HL-60 (cell line): ENCODE data around the gene PLIN3.
A peak's percentile ranks its signal among the peaks of the same experiment; 100 is the strongest.
"Not testable (repeated sequence)": the region's sequence is repeated elsewhere in the genome, so short reads cannot be mapped to it uniquely, and the experiment has no call there.

ENCODE experiments used
- DNase-seq, 2 experiments: peaks; one replicate each; pipeline ENCODE4 v3.0.0-alpha.2; 2010 to 2020; ENCODE audit warnings: low read depth in 1 of 2, low spot score in 1 of 2
- H3K27ac ChIP-seq: fragments of 250-450 bp; sonication (Bioruptor Pico); replicated peaks from 2 replicates; pipeline ENCODE4 v1.5.1; 2020; ENCODE audit warnings: mild to moderate bottlenecking, moderate library complexity
- H3K27me3 ChIP-seq: fragments of 250-450 bp; sonication (Bioruptor Pico); 2 replicates; pipeline ENCODE4 v1.5.1; 2021; ENCODE audit warnings: mild to moderate bottlenecking, moderate library complexity; ENCODE audit not compliant: insufficient read depth, poor library complexity, severe bottlenecking
- H3K4me3 ChIP-seq: replicated peaks from 2 replicates; pipeline ENCODE4 v1.5.1; 2011; ENCODE audit warnings: mild to moderate bottlenecking, control low read depth, low read length; ENCODE audit not compliant: insufficient read depth
- GABPA ChIP-seq: IDR thresholded peaks from 2 replicates; pipeline ENCODE4 v1.6.1; 2012; ENCODE audit warnings: low read depth
- POLR2AphosphoS5 ChIP-seq: IDR thresholded peaks from 2 replicates; pipeline ENCODE4 v1.6.1; 2012; ENCODE audit warnings: low read depth
- SPI1 ChIP-seq: IDR thresholded peaks from 2 replicates; pipeline ENCODE4 v1.6.1; 2012; ENCODE audit warnings: low read depth, mild to moderate bottlenecking, borderline replicate concordance
- TF ChIP-seq, protein P1 (sequence below): IDR thresholded peaks from one replicate; pipeline ENCODE4 v1.5.1; 2011; ENCODE audit warnings: low read length, control low read depth, inconsistent platforms; ENCODE audit not compliant: insufficient read depth
- TF ChIP-seq, protein P2 (sequence below): IDR thresholded peaks from 2 replicates; pipeline ENCODE4 v1.6.1; 2012; ENCODE audit warnings: low read depth; ENCODE audit not compliant: insufficient replicate concordance

PLIN3 gene

DNA sequence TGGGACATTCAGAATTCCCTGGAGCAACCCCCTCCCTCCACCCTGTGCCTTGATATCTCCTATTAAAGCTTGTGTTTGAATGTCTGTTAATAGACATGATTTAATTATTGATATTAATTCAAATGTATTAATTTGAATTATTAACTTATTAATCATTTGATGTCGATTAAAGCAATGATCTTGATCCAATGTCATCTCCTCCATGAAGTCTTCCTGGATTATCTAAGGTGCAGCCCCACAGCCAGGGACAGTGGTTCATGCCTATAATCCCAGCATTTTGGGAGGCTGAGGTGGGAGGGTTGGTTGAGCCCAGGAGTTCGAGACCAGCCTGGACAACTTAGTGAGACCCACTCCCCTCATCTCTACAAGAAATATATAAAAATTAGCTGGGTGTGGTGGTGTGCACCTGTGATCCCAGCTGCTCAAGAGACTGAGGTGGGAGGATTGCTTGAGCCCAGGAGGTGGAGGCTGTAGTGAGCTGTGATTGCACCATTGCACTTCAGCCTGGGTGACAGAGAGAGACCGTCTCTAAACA is 66.3 kb downstream of the PLIN3 start:
- no peak overlapping the region for H3K4me3 ChIP-seq
- no peak for DNase-seq
- H3K27me3 ChIP-seq, result no peaks in the 10 kb centered on the region
- no peak overlapping the region for H3K27ac ChIP-seq
- TF ChIP-seq, protein P1, sequence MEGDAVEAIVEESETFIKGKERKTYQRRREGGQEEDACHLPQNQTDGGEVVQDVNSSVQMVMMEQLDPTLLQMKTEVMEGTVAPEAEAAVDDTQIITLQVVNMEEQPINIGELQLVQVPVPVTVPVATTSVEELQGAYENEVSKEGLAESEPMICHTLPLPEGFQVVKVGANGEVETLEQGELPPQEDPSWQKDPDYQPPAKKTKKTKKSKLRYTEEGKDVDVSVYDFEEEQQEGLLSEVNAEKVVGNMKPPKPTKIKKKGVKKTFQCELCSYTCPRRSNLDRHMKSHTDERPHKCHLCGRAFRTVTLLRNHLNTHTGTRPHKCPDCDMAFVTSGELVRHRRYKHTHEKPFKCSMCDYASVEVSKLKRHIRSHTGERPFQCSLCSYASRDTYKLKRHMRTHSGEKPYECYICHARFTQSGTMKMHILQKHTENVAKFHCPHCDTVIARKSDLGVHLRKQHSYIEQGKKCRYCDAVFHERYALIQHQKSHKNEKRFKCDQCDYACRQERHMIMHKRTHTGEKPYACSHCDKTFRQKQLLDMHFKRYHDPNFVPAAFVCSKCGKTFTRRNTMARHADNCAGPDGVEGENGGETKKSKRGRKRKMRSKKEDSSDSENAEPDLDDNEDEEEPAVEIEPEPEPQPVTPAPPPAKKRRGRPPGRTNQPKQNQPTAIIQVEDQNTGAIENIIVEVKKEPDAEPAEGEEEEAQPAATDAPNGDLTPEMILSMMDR, result no peak
- TF ChIP-seq POLR2AphosphoS5, result no peak
- no peak for TF ChIP-seq GABPA
- no peak for TF ChIP-seq SPI1
- TF ChIP-seq, protein P2, sequence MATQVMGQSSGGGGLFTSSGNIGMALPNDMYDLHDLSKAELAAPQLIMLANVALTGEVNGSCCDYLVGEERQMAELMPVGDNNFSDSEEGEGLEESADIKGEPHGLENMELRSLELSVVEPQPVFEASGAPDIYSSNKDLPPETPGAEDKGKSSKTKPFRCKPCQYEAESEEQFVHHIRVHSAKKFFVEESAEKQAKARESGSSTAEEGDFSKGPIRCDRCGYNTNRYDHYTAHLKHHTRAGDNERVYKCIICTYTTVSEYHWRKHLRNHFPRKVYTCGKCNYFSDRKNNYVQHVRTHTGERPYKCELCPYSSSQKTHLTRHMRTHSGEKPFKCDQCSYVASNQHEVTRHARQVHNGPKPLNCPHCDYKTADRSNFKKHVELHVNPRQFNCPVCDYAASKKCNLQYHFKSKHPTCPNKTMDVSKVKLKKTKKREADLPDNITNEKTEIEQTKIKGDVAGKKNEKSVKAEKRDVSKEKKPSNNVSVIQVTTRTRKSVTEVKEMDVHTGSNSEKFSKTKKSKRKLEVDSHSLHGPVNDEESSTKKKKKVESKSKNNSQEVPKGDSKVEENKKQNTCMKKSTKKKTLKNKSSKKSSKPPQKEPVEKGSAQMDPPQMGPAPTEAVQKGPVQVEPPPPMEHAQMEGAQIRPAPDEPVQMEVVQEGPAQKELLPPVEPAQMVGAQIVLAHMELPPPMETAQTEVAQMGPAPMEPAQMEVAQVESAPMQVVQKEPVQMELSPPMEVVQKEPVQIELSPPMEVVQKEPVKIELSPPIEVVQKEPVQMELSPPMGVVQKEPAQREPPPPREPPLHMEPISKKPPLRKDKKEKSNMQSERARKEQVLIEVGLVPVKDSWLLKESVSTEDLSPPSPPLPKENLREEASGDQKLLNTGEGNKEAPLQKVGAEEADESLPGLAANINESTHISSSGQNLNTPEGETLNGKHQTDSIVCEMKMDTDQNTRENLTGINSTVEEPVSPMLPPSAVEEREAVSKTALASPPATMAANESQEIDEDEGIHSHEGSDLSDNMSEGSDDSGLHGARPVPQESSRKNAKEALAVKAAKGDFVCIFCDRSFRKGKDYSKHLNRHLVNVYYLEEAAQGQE, result no peak

DNA sequence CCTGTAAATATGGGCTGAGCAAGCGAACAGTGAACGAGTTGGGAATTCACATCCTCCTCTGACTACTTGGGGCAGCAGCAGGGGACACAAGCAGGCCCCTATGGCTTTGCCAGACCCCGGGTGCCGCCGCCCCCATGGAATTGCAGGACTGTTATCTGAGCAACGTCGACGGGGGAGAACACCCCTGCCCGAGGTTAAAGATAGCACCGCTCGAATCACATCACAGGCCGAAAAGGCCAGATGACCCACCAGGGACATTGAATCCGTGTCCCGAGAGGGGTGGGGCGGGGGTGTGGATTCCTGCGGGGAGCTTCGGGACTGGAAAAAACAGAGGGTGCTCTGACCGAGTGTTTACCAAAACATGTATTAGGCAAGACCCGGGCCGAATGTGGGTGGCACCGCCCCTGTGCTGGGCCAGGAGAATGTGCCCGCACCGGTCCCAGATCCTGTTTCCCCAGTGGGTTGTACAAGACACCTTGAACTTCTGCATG is 66.8 kb downstream of the PLIN3 start:
- Histone ChIP-seq H3K27ac (no peak overlapping the region), H3K4me3 (no peak overlapping the region), H3K27me3 (no peaks in the 10 kb centered on the region)
- TF ChIP-seq GABPA, result no peak
- no peak for TF ChIP-seq POLR2AphosphoS5
- TF ChIP-seq SPI1, result no peak
- TF ChIP-seq, protein P1, result no peak
- DNase-seq, result no peak

DNA sequence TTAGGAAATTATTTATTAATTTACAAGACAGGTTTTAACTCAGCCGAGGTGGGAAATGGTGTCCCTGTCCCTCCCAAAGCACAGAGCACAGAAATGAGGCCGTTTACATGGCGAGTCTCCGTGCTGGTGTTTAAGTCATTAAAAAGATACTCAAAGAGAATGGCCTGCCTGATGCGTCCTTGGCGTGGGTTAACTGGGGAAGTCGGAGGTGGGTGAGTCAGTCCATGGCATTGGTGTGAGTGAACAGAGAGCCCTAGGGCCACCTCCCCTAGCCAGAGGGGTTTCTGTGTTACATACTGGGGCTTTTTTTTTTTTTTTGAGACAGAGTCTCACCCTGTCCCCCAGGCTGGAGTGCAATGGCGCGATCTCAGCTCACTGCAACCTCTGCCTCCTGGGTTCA is 72.1 kb downstream of the PLIN3 start:
- TF ChIP-seq, protein P2, result no peak
- TF ChIP-seq POLR2AphosphoS5, result no peak
- no peak for TF ChIP-seq SPI1
- TF ChIP-seq, protein P1, result no peak
- Histone ChIP-seq H3K27me3 (no peaks in the 10 kb centered on the region), H3K4me3 (no peak overlapping the region), H3K27ac (no peak overlapping the region)
- no peak for DNase-seq

DNA sequence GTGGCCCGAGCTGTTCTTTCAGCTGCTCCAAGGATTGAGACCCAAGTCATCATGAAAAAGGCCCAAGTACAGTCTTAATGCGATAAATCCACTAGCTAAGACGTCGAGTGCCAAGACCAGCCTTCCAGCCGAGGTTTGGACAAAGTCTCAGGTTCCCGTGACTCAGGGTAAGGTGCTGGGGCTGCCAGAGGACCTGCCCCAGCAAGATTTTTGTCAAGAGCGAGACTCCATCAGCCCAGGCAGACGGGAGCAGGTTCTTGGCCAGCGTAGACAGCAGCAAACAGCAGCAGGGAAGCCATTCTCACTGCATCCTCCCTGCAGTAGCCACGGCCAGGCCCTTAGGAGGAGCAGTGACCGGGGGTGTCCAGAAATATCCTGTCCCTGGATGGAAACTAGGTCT is 72.5 kb downstream of the PLIN3 start:
- Histone ChIP-seq H3K4me3 (no peak overlapping the region), H3K27ac (no peak overlapping the region), H3K27me3 (no peaks in the 10 kb centered on the region)
- DNase-seq, result no peak
- TF ChIP-seq POLR2AphosphoS5 (no peak), GABPA (no peak), SPI1 (no peak)
- TF ChIP-seq, protein P1, result no peak
- TF ChIP-seq, protein P2, result no peak

DNA sequence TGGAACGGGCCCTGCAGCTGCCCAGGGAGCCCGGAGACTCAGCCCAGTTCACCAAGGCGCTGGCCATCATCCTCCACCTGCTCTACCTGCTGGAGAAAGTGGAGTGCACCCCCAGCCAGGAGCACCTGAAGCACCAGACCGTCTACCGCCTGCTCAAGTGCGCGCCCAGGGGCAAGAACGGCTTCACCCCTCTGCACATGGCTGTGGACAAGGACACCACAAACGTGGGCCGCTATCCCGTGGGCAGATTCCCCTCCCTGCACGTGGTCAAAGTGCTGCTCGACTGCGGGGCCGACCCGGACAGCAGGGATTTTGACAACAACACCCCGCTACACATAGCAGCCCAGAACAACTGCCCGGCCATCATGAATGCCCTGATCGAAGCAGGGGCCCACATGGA is 74.2 kb downstream of the PLIN3 start:
- peak overlapping the region; percentile 89 for H3K4me3 ChIP-seq

More for the DNA sequence above, 74.2 kb downstream of the PLIN3 start:
- not testable (repeated sequence) for H3K27ac ChIP-seq, DNase-seq, H3K27me3 ChIP-seq
